Mucosa of stomach (tissue), 1 donor: ENCODE results near the gene GNAI2.
A peak's percentile ranks its signal among the peaks of the same experiment; 100 is the strongest.

Experiments used
- H3K27me3 ChIP-seq: one replicate; pipeline ENCODE4 v1.7.0; 2013; ENCODE audit warnings: mild to moderate bottlenecking, low read length; ENCODE audit not compliant: control insufficient read depth, insufficient read depth
- H3K36me3 ChIP-seq: one replicate; pipeline ENCODE4 v1.7.0; 2013; ENCODE audit warnings: low read length; ENCODE audit not compliant: control insufficient read depth, insufficient read depth
- H3K4me1 ChIP-seq: one replicate; pipeline ENCODE4 v1.7.0; 2013; ENCODE audit warnings: mild to moderate bottlenecking, low read length; ENCODE audit not compliant: control insufficient read depth, insufficient read depth
- H3K4me3 ChIP-seq: one replicate; pipeline ENCODE4 v1.7.0; 2013; ENCODE audit warnings: low read length
- H3K9ac ChIP-seq: one replicate; pipeline ENCODE4 v1.7.0; 2013; ENCODE audit warnings: mild to moderate bottlenecking, low read length, moderate library complexity
- H3K9me3 ChIP-seq: one replicate; pipeline ENCODE4 v1.7.0; 2013; ENCODE audit warnings: mild to moderate bottlenecking, low read length, moderate library complexity; ENCODE audit not compliant: control insufficient read depth
- donor health status: Pancreatic carcinoma.

Gene GNAI2

DNA sequence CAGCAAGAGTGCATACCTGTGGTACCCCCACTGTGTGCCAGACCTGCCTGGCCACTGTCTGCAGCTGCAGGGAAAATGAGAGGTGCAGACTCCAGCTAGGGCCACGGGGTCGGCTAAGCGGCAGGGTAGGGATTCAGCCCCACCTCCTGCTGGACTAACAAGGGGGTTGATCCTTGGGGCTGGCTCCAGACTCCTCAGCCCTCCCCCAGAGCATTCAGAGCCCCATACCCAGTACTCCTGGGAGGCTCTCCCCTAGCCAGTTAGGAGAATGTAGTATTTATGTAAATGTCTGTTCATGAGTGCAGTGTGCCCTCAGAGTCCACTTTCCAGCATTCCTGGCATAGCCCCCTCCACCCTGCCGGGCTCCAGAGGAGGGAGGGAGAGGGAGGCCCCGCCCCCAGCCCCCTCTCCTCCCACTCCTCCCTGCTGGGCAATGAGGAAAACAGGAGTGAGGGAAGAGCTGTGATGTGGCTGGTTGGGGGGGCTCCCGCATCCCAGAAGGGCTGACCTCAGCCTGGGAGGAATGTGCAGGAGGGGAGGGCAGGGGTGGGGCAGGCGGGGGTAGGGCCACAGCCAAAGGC lies 28.5 kb downstream of the GNAI2 start:
- no peak overlapping the region for H3K4me3 ChIP-seq
- H3K36me3 ChIP-seq = no peaks in the 10 kb centered on the region
- H3K4me1 ChIP-seq = peaks cover 73% of the 10 kb centered on the region

DNA sequence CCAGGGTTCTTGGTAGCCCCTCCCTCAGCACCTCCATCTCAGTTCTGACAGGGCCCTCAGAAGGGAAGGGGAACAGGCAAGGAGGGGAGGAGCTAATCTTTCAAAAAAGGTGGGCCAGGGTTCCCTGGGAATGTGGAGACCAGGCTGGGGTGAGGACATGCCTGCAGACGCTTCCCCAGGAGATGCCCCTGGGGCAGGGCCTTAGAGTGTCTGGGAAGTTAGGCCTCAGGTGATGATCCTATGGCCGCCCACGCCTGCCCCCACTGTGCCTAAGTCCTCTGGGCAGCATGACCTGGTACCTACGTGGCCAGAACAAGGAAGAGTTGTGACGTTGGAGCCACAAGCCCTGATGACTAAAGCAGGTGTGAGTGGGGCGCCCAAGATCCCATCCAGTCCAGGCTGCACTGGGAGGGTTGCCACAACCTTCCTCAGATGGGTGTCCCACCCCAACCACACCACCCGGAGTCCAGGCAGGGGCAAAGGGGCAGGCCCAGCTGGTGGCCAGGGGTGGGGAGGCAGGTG lies 29.0 kb downstream of the GNAI2 start:
- Histone ChIP-seq H3K4me3 (no peak overlapping the region), H3K9ac (peak overlapping the region; percentile 65), H3K9me3 (no peaks in the 10 kb centered on the region), H3K36me3 (no peaks in the 10 kb centered on the region), H3K4me1 (peaks cover 73% of the 10 kb centered on the region), H3K27me3 (no peaks in the 10 kb centered on the region)

More for the DNA sequence above, 28.5 kb downstream of the GNAI2 start:
- peak overlapping the region; percentile 9 for H3K9ac ChIP-seq
- H3K27me3 ChIP-seq = no peaks in the 10 kb centered on the region
- H3K9me3 ChIP-seq = no peaks in the 10 kb centered on the region

DNA sequence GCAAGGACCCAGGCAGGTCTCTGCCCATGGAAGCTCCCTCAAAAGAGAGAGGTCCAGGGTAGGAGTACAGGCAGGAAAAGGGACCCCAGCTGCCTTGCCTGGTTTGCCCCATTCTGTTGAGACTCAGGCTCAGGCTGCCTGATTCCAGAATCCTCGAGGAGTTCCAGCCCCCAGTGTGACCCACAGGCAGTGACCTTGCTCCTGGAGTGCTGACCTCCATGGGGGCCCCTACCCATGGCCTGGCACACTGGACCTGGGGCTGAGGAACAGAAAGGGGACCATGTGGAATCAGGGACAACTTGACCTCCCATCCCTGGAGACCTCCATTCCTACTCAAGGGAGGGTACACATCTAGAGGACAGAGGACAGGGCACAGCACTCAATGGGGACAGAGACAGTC lies 29.6 kb downstream of the GNAI2 start:
- no peaks in the 10 kb centered on the region for H3K27me3 ChIP-seq
- peak overlapping the region; percentile 93 for H3K9ac ChIP-seq
- H3K4me1 ChIP-seq = peaks cover 73% of the 10 kb centered on the region
- H3K36me3 ChIP-seq = no peaks in the 10 kb centered on the region
- no peak overlapping the region for H3K4me3 ChIP-seq
- no peaks in the 10 kb centered on the region for H3K9me3 ChIP-seq

DNA sequence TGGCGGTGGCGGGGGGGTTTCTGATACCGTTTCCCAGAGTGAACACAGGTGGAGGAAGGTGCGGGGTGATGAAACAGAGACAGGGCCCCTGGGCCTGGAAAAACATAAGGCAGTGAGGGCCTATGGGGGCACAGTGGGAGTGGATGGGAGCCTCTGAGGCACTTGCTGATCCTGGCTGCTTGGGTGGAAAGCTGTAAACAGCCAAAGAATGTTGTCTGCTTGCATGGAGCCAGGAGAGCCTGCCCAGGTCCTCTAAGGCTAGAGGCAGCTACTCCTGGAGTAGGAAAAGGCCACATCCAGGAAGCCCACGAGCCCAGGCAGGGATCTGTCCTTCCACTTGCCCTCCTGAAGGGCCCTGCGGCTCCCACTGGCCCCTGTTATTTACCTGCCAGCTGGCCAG lies 30.0 kb downstream of the GNAI2 start:
- no peaks in the 10 kb centered on the region for H3K9me3 ChIP-seq
- peaks cover 73% of the 10 kb centered on the region for H3K4me1 ChIP-seq
- no peaks in the 10 kb centered on the region for H3K36me3 ChIP-seq
- H3K27me3 ChIP-seq = no peaks in the 10 kb centered on the region
- peak overlapping the region; percentile 93 for H3K9ac ChIP-seq
- no peak overlapping the region for H3K4me3 ChIP-seq

GRCh38 chr3:50266836-50267235 lies 30.8 kb downstream of the GNAI2 start:
- no peaks in the 10 kb centered on the region for H3K36me3 ChIP-seq
- H3K9me3 ChIP-seq = no peaks in the 10 kb centered on the region
- peak overlapping the region; percentile 66 for H3K4me3 ChIP-seq
- H3K9ac ChIP-seq = peak overlapping the region; percentile 93
- H3K27me3 ChIP-seq = no peaks in the 10 kb centered on the region
- peaks cover 77% of the 10 kb centered on the region for H3K4me1 ChIP-seq

DNA sequence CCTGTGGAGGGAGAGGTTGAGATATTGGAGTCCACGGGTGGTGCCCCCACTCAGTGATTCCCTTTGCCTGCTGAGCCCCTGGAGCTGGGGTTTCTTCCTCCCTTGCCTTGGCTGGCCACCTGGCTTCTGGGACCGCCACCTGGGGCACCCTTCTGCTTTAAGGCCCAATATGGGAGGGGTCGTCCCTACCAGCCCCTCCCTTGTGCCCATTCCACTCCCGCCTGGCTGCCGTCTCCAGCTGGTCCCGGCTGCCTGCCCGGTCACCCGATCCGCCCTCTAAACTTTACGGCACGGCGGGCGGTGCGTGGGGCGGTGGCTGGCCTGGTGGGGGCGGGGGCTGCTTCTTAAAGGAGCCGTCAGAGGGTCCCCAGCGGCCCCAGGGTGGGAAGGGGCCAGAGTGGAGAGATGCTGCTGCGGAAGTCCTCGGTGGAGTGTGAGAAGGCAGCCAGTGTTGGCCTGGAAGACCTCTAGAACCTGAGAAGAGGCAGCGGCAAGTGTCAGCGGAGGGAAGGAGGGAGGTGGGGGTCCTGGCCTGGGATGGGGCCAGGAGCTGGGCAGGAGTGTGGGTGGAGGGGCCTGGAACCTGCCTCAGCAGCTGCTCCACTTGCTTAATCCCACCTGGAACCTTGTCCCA lies 31.4 kb downstream of the GNAI2 start:
- Histone ChIP-seq H3K4me1 (peaks cover 77% of the 10 kb centered on the region), H3K4me3 (peak overlapping the region; percentile 66), H3K9ac (peak overlapping the region; percentile 93), H3K9me3 (no peaks in the 10 kb centered on the region), H3K36me3 (no peaks in the 10 kb centered on the region), H3K27me3 (no peaks in the 10 kb centered on the region)

DNA sequence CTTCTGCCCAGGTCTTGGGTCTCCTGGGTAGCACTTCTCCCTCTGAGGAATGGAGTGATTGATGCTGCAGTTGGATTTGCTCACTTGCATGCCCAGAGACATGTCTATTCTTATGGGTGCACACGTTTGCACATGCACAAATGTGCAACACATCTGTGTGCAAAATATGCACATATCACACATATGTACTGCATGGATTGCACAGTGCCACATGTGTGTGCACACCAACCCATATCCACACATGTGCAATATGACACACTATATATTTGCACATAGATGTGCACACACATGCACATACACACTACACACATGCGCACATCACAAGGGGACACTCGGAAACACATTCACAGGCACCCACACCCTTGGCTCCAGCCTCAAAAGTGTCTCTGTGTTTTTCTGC lies 32.3 kb downstream of the GNAI2 start:
- H3K27me3 ChIP-seq = no peaks in the 10 kb centered on the region
- H3K36me3 ChIP-seq = no peaks in the 10 kb centered on the region
- no peaks in the 10 kb centered on the region for H3K9me3 ChIP-seq
- peak overlapping the region; percentile 66 for H3K4me3 ChIP-seq
- H3K4me1 ChIP-seq = peaks cover 81% of the 10 kb centered on the region
- H3K9ac ChIP-seq = peak overlapping the region; percentile 93

DNA sequence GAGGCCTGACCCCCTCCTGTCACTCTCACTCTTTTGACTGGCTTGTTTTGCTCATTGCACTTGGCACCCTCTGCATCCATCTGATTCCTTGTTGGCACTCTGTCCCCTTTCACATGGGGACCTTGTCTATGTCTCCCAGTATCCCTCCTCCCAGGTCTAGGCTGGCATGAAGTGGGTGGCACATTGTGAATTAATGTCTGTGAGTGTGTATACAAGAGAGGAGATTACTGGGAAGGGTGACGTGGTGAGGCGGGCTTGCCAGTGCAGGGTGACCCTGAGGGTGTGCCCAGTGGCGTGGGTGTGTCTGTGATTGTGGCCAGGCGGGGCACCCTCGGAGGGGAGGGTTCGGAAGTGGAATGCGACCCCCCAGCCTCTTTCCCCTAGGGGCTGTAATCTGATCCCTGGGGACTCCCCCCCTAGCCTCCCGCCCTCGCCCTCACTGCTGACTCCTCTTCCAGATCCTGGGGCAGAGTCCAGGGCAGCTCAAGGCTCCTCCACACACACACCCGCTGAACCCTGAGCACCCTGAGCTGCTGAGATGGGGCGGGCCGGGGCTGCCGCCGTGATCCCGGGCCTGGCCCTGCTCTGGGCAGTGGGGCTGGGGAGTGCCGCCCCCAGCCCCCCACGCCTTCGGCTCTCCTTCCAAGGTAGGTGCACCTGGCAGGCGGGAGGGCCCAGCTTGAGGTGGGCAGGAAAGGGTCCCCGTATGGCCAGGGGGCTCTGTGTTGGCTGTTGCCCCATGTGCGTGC lies 32.9 kb downstream of the GNAI2 start, which contains the start of gene SEMA3B:
TSS of gene SEMA3B (plus strand) at position 445 of the 749 bp plus-strand sequence. CDS start at position 539, 94 bp downstream.
- Histone ChIP-seq H3K4me3 (peak within 1 kb of the TSS; percentile 71), H3K9ac (peak within 1 kb of the TSS; percentile 93), H3K27me3 (no peaks in the 10 kb centered on the region), H3K4me1 (peaks cover 83% of the 10 kb centered on the region), H3K36me3 (no peaks in the 10 kb centered on the region), H3K9me3 (no peaks in the 10 kb centered on the region)

GRCh38 chr3:50269460-50269859 lies 33.5 kb downstream of the GNAI2 start:
- H3K4me1 ChIP-seq = peaks cover 84% of the 10 kb centered on the region
- H3K9me3 ChIP-seq = no peaks in the 10 kb centered on the region
- H3K4me3 ChIP-seq = peak overlapping the region; percentile 71
- no peaks in the 10 kb centered on the region for H3K36me3 ChIP-seq
- H3K27me3 ChIP-seq = no peaks in the 10 kb centered on the region
- peak overlapping the region; percentile 90 for H3K9ac ChIP-seq

DNA sequence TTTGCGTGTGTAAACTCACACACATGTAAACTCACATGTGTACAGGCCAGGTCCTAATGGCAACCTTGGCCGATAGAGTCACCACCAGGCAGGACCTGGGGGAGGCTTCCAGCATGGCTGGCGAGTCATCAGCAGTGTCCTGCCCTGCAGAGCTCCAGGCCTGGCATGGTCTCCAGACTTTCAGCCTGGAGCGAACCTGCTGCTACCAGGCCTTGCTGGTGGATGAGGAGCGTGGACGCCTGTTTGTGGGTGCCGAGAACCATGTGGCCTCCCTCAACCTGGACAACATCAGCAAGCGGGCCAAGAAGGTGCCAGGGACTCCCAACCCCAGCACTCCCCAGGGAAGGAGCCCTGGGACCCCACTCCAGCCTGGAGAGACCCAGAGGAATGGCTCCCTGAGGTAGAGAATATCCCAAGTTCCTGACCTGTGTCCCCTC lies 34.0 kb downstream of the GNAI2 start:
- H3K27me3 ChIP-seq = no peaks in the 10 kb centered on the region
- peaks cover 82% of the 10 kb centered on the region for H3K4me1 ChIP-seq
- no peaks in the 10 kb centered on the region for H3K36me3 ChIP-seq
- peak overlapping the region; percentile 71 for H3K4me3 ChIP-seq
- peak overlapping the region; percentile 90 for H3K9ac ChIP-seq
- H3K9me3 ChIP-seq = no peaks in the 10 kb centered on the region

DNA sequence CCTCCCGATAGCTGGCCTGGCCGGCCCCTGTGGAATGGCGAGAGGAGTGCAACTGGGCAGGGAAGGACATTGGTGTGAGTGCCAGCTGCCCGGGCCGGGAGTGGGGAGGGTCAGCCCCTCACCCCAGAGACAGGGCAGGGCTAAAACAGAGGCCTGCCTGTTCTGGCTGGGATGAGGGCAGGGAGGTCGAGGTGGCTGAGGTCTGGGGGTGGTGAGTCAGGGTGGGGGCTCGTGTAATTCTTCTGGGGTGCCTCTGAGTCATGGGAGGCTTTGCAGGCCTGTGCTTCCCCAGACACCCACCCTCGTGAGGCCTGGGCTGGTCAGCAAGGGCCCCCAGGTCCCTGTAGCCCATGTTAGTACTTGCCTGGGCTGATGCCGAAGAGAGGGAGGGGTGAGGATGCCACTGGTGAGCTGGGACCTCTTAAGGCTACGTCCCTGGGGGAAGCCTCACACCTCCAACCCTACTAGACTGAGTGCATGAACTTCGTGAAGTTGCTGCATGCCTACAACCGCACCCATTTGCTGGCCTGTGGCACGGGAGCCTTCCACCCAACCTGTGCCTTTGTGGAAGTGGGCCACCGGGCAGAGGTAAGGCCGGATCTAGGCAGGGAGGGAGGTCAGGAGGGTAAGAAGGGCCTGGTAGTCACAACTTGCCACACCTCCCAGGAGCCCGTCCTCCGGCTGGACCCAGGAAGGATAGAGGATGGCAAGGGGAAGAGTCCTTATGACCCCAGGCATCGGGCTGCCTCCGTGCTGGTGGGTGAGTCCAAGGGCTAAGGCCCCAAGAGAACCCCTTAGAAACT lies 34.6 kb downstream of the GNAI2 start:
- peak overlapping the region; percentile 90 for H3K9ac ChIP-seq
- no peaks in the 10 kb centered on the region for H3K36me3 ChIP-seq
- no peaks in the 10 kb centered on the region for H3K27me3 ChIP-seq
- H3K9me3 ChIP-seq = no peaks in the 10 kb centered on the region
- peak overlapping the region; percentile 71 for H3K4me3 ChIP-seq
- peaks cover 76% of the 10 kb centered on the region for H3K4me1 ChIP-seq
